NB4 (cell line): ENCODE data around the gene PARP12.

Source experiments
- DNase-seq: peaks from one replicate; pipeline ENCODE4 v3.0.0; 2010; ENCODE audit warnings: low read depth
- H3K4me3 ChIP-seq: one replicate; pipeline ENCODE4 v1.5.1; 2011; ENCODE audit warnings: mild to moderate bottlenecking, low read depth, low read length, moderate library complexity
- MYC ChIP-seq: IDR thresholded peaks from 2 replicates; pipeline ENCODE4 v1.6.1; 2011; ENCODE audit warnings: low read depth, low read length
- POLR2A ChIP-seq: IDR thresholded peaks from 2 replicates; pipeline ENCODE4 v1.6.1; 2011; ENCODE audit warnings: mild to moderate bottlenecking; ENCODE audit not compliant: insufficient read length; ENCODE audit errors: extremely low read depth
- TF ChIP-seq, protein P1 (sequence below): IDR thresholded peaks from one replicate; pipeline ENCODE4 v1.5.1; 2012; ENCODE audit warnings: low read depth, low read length
- TF ChIP-seq, protein P2 (sequence below): IDR thresholded peaks from 2 replicates; pipeline ENCODE4 v1.6.1; 2011; ENCODE audit warnings: low read depth, low read length

The PARP12 gene

GRCh38 chr7:140017034-140017433, 45.7 kb downstream of the PARP12 start:
- DNase-seq, result no peak
- no peak overlapping the region for H3K4me3 ChIP-seq

DNA sequence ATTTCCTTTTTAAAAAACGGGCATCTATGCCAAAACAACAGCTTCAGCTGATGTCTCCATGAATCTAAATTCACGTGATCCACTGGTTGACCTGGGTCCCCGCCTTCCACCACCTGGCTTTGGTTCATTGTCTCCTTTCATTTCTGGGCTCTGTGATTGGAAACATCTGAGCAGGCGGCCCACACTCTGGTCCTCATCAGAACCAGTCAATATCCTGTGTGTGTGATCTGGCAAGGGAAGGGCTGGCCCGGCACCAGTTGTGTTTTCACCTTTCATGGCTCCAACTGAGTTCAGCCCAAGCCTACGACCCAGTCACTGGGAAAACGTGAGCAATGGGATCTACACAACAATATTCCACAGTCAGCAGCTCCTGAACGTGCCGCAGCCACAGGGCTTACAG, 46.2 kb downstream of the PARP12 start:
- DNase-seq, result no peak
- no peak overlapping the region for H3K4me3 ChIP-seq
- TF ChIP-seq, protein P1, sequence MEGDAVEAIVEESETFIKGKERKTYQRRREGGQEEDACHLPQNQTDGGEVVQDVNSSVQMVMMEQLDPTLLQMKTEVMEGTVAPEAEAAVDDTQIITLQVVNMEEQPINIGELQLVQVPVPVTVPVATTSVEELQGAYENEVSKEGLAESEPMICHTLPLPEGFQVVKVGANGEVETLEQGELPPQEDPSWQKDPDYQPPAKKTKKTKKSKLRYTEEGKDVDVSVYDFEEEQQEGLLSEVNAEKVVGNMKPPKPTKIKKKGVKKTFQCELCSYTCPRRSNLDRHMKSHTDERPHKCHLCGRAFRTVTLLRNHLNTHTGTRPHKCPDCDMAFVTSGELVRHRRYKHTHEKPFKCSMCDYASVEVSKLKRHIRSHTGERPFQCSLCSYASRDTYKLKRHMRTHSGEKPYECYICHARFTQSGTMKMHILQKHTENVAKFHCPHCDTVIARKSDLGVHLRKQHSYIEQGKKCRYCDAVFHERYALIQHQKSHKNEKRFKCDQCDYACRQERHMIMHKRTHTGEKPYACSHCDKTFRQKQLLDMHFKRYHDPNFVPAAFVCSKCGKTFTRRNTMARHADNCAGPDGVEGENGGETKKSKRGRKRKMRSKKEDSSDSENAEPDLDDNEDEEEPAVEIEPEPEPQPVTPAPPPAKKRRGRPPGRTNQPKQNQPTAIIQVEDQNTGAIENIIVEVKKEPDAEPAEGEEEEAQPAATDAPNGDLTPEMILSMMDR, result no peak
- no peak for TF ChIP-seq MYC

More at GRCh38 chr7:140017034-140017433, 45.7 kb downstream of the PARP12 start:
- TF ChIP-seq, protein P1, result no peak
- TF ChIP-seq, protein P2, sequence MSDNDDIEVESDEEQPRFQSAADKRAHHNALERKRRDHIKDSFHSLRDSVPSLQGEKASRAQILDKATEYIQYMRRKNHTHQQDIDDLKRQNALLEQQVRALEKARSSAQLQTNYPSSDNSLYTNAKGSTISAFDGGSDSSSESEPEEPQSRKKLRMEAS, result no peak
- no peak for TF ChIP-seq MYC
- no peak for TF ChIP-seq POLR2A

DNA sequence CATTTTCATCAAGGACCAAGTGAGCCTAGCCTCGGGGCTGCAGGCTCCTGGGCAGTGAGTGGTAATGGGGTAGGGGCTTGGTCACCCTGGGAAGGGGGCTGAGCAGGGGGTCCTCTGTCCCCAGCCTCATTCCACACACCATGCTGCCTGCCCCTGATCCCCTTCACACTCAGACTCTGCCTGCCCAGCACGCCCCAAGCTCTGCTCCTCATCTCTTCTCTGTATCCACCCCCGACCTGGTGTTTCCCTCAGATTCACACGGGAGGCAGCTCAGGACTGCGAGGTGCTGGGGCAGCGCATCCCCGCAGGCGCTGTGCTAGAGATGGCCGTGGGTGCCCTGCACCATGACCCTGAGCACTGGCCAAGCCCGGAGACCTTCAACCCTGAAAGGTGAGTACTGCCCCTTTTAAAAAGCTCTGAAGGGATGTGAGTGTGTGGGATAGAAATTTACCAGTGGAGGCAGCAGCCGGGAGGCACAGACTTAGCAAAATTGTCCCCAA, 47.2 kb downstream of the PARP12 start:
- DNase-seq, result no peak
- no peak for TF ChIP-seq POLR2A
- TF ChIP-seq, protein P1, result no peak
- TF ChIP-seq, protein P2, result no peak
- TF ChIP-seq MYC, result no peak
- no peak overlapping the region for H3K4me3 ChIP-seq

DNA sequence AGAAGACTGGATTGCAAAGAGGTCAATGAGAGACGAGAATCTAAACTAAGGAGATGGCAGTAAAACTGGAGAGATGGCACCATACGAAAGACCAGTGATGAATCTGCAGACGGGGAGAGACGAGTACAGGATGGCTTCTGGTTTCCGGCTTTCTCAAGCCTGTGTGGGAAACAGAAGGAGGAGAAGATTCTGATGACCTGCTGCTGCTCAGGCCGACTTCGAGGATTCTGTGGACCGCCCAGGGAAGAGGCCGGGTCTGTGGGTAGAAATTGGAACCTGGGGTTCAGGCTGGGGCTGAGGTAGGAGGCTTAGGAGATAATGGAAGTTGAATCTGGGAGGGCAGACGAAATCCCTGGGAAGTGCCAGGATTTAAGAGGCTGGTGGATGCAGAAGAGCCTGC, 48.6 kb downstream of the PARP12 start:
- no peak for DNase-seq
- TF ChIP-seq MYC (no peak), POLR2A (no peak)
- TF ChIP-seq, protein P2, result no peak
- TF ChIP-seq, protein P1, result no peak

DNA sequence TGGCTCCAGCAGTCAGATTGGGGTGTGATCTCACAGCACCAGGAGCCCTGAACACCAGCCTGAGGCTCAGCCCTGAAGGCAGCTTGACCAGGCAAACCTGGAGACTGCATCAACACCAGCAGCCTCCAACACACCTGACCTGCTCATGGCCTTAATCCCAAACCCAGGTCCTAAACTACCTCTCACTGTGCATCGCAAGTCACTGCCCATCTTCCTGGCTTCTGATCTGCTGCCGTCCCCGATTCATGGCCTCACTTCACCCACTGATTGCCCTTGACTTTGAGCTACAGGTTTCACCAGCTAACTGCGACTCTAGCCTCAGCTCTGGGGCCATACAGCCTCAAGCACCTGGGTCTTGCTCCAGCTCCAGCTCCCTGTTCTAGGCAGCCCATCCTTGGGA, 49.1 kb downstream of the PARP12 start:
- DNase-seq, result no peak
- H3K4me3 ChIP-seq, result no peak overlapping the region
- TF ChIP-seq, protein P2, result no peak
- no peak for TF ChIP-seq POLR2A
- no peak for TF ChIP-seq MYC
- TF ChIP-seq, protein P1, result no peak

More for the DNA sequence above, 48.6 kb downstream of the PARP12 start:
- H3K4me3 ChIP-seq, result no peak overlapping the region

GRCh38 chr7:140010194-140010895, 52.4 kb downstream of the PARP12 start:
- TF ChIP-seq MYC (no peak), POLR2A (no peak)
- TF ChIP-seq, protein P2, result no peak
- TF ChIP-seq, protein P1, result no peak

More at GRCh38 chr7:140010194-140010895, 52.4 kb downstream of the PARP12 start:
- DNase-seq, result no peak
- H3K4me3 ChIP-seq, result no peak overlapping the region
